ENCODE data around the gene FPGS. TPM values are rescaled to one million over a fixed set of nuclear protein-coding genes. Genes with fewer than 3 reads are reported as not detected.

Gene FPGS
- total RNA-seq, 4 donors from 2014 or later: 46.1 to 105 (median 71.5) TPM

- Histone ChIP-seq H3K4me1 (peaks cover 3 to 47% (median 20%) of the 10 kb centered on the region in 4 donors), H3K36me3 (peaks cover 0 to 14% (median 0%) of the 10 kb centered on the region in 3 donors), H3K27me3 (no peaks in the 10 kb centered on the region), H3K4me3 (no peak overlapping the region), H3K9me3 (no peaks in the 10 kb centered on the region), H3K27ac (peak overlapping the region; percentile 28 to 75 (median 57))
- TF ChIP-seq CTCF (IDR thresholded peaks at IDR 0.05) (no peak), POLR2A (IDR thresholded peaks at IDR 0.05) (no peak)
- DNase-seq: peak in 2 of 3 donors; percentile 48 to 51
These were observed 5.8 kb upstream of the FPGS start for GRCh38 chr9:127796852-127797370.

GRCh38 chr9:127801955-127802575, 617 bp upstream of the FPGS start:
- Histone ChIP-seq H3K27me3 (no peaks in the 10 kb centered on the region), H3K9me3 (no peaks in the 10 kb centered on the region), H3K36me3 (peaks cover 0 to 6% (median 0%) of the 10 kb centered on the region in 3 donors), H3K4me1 (peaks cover 7 to 41% (median 20%) of the 10 kb centered on the region in 4 donors), H3K27ac (peak overlapping the region; percentile 82 to 93 (median 92)), H3K4me3 (peak overlapping the region; percentile 54 to 82 (median 76))
- DNase-seq: no peak
- TF ChIP-seq CTCF (IDR thresholded peaks at IDR 0.05): peak in 2 of 6 experiments; percentile 23 to 32
- no peak for TF ChIP-seq POLR2A (IDR thresholded peaks at IDR 0.05)

DNA sequence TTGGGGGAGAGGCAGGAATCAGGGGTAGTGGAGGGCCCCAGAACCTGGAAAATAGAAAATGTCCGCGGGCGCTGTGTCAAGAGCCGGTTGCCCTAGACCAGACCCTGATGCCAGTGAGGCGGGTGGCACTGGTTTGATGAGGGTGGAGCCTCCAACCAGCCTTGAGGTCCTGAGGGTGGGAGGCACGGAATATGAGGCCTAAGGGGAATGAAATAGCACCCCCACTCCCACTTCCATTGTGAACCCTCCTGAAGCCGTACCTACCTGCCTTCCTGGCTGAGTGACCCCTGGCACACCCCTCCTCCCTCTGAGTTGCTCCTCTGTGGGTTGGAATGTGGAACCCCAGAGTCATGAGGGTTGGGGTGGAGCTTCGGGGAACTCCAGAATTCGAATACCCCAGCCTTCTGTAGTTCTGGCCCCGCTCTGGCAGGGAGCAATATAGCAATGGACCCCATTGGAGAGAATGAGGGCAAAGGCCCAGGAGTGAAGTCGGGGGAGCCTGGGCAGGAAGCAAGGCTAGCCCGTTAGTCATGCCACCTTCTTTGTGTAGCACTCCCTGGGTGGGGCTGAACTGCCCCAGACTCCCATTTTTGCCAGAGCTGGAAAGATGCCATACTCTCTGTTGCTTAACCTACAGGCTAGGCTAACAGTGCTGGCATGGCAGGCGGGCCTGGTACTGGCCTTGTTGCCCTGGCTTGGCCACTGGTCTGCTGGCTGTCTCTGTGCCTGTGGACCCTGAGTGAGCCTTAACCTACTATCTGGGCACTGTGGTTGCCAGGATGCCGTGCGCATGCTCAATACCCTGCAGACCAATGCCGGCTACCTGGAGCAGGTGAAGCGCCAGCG, 1.0 kb downstream of the FPGS start:
- peaks cover 0 to 22% (median 0%) of the 10 kb centered on the region in 3 donors for H3K36me3 ChIP-seq
- peaks cover 7 to 28% (median 13%) of the 10 kb centered on the region in 4 donors for H3K4me1 ChIP-seq
- peak overlapping the region; percentile 54 to 82 (median 76) for H3K4me3 ChIP-seq
- TF ChIP-seq POLR2A (IDR thresholded peaks at IDR 0.05) (no peak), CTCF (IDR thresholded peaks at IDR 0.05) (no peak)
- no peak for DNase-seq
- H3K9me3 ChIP-seq: no peaks in the 10 kb centered on the region
- H3K27ac ChIP-seq: peak overlapping the region; percentile 82 to 93 (median 92)
- H3K27me3 ChIP-seq: no peaks in the 10 kb centered on the region

DNA sequence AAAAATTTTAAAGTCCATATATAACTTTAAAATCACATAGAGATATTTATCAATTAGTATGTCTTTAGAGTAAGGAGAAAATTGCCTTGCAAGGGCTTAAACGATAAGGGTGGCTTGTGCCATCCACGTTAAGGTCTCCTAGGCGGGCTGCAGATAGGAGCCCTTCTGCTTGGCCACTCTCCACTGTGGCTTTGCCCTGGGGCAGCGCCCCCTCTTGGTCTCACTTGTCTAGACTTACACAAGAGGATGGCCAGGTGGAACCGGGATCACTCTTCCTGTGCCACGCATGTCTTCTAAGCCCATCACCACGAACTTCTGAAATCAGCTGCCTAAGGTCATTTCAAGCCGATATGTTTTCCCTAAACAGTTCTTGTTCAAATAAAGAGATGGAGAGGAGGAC, 2.9 kb downstream of the FPGS start:
- Histone ChIP-seq H3K4me3 (no peak overlapping the region), H3K27ac (no peak overlapping the region), H3K9me3 (no peaks in the 10 kb centered on the region), H3K36me3 (peaks cover 0 to 30% (median 0%) of the 10 kb centered on the region in 3 donors), H3K27me3 (no peaks in the 10 kb centered on the region), H3K4me1 (peaks cover 10 to 38% (median 13%) of the 10 kb centered on the region in 4 donors)
- TF ChIP-seq POLR2A (IDR thresholded peaks at IDR 0.05) (no peak), CTCF (IDR thresholded peaks at IDR 0.05) (peak in 3 of 6 experiments; percentile 24 to 32 (median 31))
- DNase-seq: peak; percentile 49 to 74 (median 51)

DNA sequence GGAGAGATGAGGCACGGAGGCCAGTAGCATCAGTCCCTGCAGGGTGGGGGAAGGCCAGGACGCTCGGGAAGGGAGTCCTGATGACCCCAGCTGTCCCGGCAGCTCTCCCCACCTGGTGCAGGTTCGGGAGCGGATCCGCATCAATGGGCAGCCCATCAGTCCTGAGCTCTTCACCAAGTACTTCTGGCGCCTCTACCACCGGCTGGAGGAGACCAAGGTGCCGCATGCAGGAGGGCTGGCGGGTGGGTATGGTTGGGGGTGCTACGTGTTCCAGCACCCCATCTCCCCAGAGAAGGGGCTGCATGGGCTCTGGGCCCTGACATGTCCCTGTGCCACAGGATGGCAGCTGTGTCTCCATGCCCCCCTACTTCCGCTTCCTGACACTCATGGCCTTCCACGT, 4.2 kb downstream of the FPGS start:
- Histone ChIP-seq H3K36me3 (peaks cover 0 to 33% (median 0%) of the 10 kb centered on the region in 3 donors), H3K27ac (no peak overlapping the region)

More for the DNA sequence above, 4.2 kb downstream of the FPGS start:
- no peak for TF ChIP-seq CTCF (IDR thresholded peaks at IDR 0.05)
- no peak for TF ChIP-seq POLR2A (IDR thresholded peaks at IDR 0.05)
- Histone ChIP-seq H3K4me1 (peaks cover 7 to 35% (median 13%) of the 10 kb centered on the region in 4 donors), H3K9me3 (no peaks in the 10 kb centered on the region), H3K4me3 (no peak overlapping the region), H3K27me3 (no peaks in the 10 kb centered on the region)
- DNase-seq: no peak
